ENCODE results near the gene SMC6. TPM values are rescaled to one million over a fixed set of nuclear protein-coding genes. Genes with fewer than 3 reads are reported as not detected.

SMC6 gene
- total RNA-seq, 2 donors from 2014 or later = 8.8 to 36.1 TPM

DNA sequence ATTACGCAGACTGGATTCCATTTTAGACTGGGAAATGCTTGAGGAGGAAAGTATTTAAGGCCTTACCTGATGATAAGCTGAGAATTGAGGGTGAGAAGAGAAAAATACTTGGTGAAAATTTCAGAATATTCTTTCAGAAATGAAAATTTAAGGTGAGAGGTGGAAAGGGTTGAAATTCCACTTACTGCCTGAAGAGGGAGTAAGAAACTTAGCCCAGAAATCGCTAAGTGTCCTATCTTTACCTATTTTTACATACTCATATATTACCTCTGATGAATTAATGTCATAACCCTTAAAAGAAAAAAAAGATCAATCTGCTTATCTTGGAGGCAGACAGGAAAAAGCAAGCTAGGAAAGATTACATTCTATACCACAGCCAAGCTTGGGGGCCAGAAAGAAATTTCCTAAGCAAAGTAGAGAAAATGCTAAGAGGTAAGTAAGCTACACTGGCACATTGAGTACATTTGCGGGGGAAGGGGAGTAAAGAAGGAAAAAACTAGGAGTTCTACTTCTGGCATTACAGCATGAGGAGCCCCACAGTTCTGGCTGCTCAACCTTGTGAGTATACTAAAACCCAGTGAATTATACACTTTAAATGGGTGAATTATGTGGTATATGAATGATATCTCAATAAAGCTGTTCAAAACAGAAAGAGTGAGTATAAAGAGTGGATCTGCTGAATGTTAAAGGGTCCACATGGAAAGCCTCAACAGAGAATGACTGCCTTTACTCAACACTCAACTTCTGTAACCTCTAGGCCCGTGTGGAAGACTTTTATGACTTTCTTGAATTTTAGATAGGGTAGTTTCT lies 33.8 kb downstream of the SMC6 start:
- Histone ChIP-seq H3K4me1 (replicated peaks) (no peaks in the 10 kb centered on the region), H3K27ac (no peak overlapping the region), H3K27me3 (replicated peaks; ENCODE audit: insufficient read depth) (no peaks in the 10 kb centered on the region), H3K36me3 (no peaks in the 10 kb centered on the region), H3K4me3 (no peak overlapping the region), H3K9me3 (no peaks in the 10 kb centered on the region)
- TF ChIP-seq POLR2AphosphoS5 (IDR thresholded peaks at IDR 0.05) (no peak), POLR2A (IDR thresholded peaks at IDR 0.05) (no peak)
- TF ChIP-seq, protein P1, sequence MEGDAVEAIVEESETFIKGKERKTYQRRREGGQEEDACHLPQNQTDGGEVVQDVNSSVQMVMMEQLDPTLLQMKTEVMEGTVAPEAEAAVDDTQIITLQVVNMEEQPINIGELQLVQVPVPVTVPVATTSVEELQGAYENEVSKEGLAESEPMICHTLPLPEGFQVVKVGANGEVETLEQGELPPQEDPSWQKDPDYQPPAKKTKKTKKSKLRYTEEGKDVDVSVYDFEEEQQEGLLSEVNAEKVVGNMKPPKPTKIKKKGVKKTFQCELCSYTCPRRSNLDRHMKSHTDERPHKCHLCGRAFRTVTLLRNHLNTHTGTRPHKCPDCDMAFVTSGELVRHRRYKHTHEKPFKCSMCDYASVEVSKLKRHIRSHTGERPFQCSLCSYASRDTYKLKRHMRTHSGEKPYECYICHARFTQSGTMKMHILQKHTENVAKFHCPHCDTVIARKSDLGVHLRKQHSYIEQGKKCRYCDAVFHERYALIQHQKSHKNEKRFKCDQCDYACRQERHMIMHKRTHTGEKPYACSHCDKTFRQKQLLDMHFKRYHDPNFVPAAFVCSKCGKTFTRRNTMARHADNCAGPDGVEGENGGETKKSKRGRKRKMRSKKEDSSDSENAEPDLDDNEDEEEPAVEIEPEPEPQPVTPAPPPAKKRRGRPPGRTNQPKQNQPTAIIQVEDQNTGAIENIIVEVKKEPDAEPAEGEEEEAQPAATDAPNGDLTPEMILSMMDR (IDR thresholded peaks at IDR 0.05) = peak; percentile 48 to 84 (median 66)
- DNase-seq (ENCODE audit: low spot score) = no peak
- WGBS = 71% methylated on average over 4 of the region's 4 CpGs
- intact Hi-C loops (cut with DNase I) = loop anchor here (10.0 kb wide), 2 partner anchors 115 to 655 kb away; no protein-coding TSS in a partner anchor

DNA sequence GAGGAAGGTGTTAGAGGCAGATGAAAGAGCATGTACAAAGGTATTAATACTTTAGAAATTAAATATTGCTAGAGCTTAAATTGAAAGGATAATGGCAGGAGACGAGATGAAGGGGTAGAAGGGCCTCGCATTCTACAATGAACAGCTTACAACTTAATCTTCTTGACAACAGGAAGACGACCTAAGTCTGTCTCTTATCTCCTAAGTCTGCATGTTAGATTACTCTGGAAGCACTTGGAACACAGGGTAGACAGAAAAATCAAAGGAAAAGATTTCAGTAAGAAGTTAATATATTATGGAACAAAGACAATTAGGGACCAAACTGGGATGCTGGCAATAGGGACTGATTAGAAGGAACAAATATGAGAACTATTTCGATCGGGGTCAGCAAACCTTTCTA lies 34.9 kb downstream of the SMC6 start:
- intact Hi-C loops (cut with DNase I) = no loop called here
- Histone ChIP-seq H3K36me3 (no peaks in the 10 kb centered on the region), H3K27me3 (replicated peaks; ENCODE audit: insufficient read depth) (no peaks in the 10 kb centered on the region), H3K4me3 (no peak overlapping the region), H3K4me1 (replicated peaks) (no peaks in the 10 kb centered on the region), H3K9me3 (no peaks in the 10 kb centered on the region), H3K27ac (no peak overlapping the region)
- TF ChIP-seq, protein P1 (IDR thresholded peaks at IDR 0.05) = no peak
- TF ChIP-seq POLR2A (IDR thresholded peaks at IDR 0.05) = no peak
- no peak for TF ChIP-seq POLR2AphosphoS5 (IDR thresholded peaks at IDR 0.05)
- DNase-seq (ENCODE audit: low spot score) = no peak
- 89% methylated on average over 5 of the region's 5 CpGs for WGBS

DNA sequence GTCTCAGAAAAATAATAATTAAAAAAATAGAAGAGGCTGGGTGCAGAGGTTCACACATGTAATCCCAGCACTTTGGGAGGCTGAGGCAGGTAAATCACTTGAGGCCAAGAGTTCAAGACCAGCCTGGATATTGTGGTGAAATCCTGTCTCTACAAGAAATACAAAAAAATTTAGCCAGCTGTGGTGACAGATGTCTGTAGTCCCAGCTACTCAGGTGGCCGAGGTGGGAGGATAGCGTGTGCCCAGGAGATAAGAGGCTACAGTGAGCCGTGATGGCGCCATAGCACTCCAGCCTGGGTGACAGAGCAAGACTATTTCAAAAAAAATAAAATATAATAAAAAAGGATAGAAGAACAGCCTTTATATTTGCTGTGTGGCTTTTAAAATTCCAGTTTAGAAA lies 35.9 kb downstream of the SMC6 start:
- Histone ChIP-seq H3K4me1 (replicated peaks) (no peaks in the 10 kb centered on the region), H3K27ac (no peak overlapping the region), H3K9me3 (no peaks in the 10 kb centered on the region), H3K27me3 (replicated peaks; ENCODE audit: insufficient read depth) (no peaks in the 10 kb centered on the region), H3K36me3 (no peaks in the 10 kb centered on the region), H3K4me3 (no peak overlapping the region)
- 92% methylated on average over 4 of the region's 4 CpGs for WGBS
- no peak for TF ChIP-seq POLR2AphosphoS5 (IDR thresholded peaks at IDR 0.05)
- TF ChIP-seq POLR2A (IDR thresholded peaks at IDR 0.05) = no peak
- TF ChIP-seq, protein P1 (IDR thresholded peaks at IDR 0.05) = no peak
- intact Hi-C loops (cut with DNase I) = no loop called here
- DNase-seq (ENCODE audit: low spot score) = no peak

DNA sequence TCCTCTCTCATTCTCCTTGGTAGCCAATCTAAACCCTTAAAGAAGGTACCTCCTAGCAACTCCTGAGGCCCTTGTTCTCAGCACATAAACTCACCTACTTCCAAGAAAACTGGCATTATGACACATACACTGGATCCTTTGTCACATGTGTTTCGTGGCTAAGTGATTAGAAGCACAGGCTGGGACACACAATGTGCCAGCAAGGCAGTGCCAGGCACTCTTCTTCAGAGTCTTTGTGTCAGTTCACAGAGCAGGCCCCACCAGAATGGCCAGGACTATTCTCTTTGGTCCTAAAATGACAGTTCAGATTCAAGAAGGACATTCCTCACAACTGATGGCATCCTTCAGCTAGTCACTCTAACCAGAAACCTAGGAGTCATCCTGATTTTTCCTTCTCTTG lies 40.3 kb downstream of the SMC6 start:
- no peaks in the 10 kb centered on the region for H3K36me3 ChIP-seq
- TF ChIP-seq, protein P1 (IDR thresholded peaks at IDR 0.05) = no peak
- TF ChIP-seq POLR2AphosphoS5 (IDR thresholded peaks at IDR 0.05) (no peak), POLR2A (IDR thresholded peaks at IDR 0.05) (no peak)
- DNase-seq (ENCODE audit: low spot score) = no peak
- intact Hi-C loops (cut with DNase I) = no loop called here
- H3K4me3 ChIP-seq = no peak overlapping the region
- no peaks in the 10 kb centered on the region for H3K4me1 ChIP-seq (replicated peaks)
- no peak overlapping the region for H3K27ac ChIP-seq
- no peaks in the 10 kb centered on the region for H3K9me3 ChIP-seq
- H3K27me3 ChIP-seq (replicated peaks; ENCODE audit: insufficient read depth) = no peaks in the 10 kb centered on the region
- WGBS = 93% methylated on average over 1 of the region's 1 CpG

Data from prostate gland (tissue), 2 donors.